GM21825 (cell line): Measurements from ENCODE around the gene LRRC3.
A peak's percentile ranks its signal among the peaks of the same experiment; 100 is the strongest.

ENCODE experiments used
- ATAC-seq: cut with Tn5 transposase; IDR thresholded peaks from one replicate; pipeline ENCODE4 v1.9.1; 2021; ENCODE audit warnings: mild to moderate bottlenecking, moderate library complexity; ENCODE audit not compliant: unreplicated experiment

LRRC3 gene

GRCh38 chr21:44438531-44439210, 16.6 kb upstream of the LRRC3 start:
- no peak for ATAC-seq

- ATAC-seq, result no peak
Observed at GRCh38 chr21:44439211-44439600, 16.1 kb upstream of the LRRC3 start.

- no peak for ATAC-seq
Observed at GRCh38 chr21:44440241-44441040, 14.9 kb upstream of the LRRC3 start.

- ATAC-seq, result no peak
Observed at GRCh38 chr21:44441041-44441400, 14.3 kb upstream of the LRRC3 start.

- no peak for ATAC-seq
Observed at GRCh38 chr21:44441581-44442265, 13.6 kb upstream of the LRRC3 start.

- no peak for ATAC-seq
Observed at GRCh38 chr21:44442266-44443125, 12.8 kb upstream of the LRRC3 start.

GRCh38 chr21:44443291-44443890, 11.9 kb upstream of the LRRC3 start:
- no peak for ATAC-seq

GRCh38 chr21:44443891-44444285, 11.4 kb upstream of the LRRC3 start:
- ATAC-seq, result no peak

GRCh38 chr21:44444286-44444931, 10.9 kb upstream of the LRRC3 start:
- ATAC-seq, result no peak

- no peak for ATAC-seq
Observed at GRCh38 chr21:44445145-44445812, 10.0 kb upstream of the LRRC3 start.

- ATAC-seq, result no peak
Observed at GRCh38 chr21:44448651-44449131, 6.6 kb upstream of the LRRC3 start.

- no peak for ATAC-seq
Observed at GRCh38 chr21:44449473-44450363, 5.6 kb upstream of the LRRC3 start.

- no peak for ATAC-seq
Observed at GRCh38 chr21:44450402-44450801, 4.9 kb upstream of the LRRC3 start.

- no peak for ATAC-seq
Observed at GRCh38 chr21:44450999-44451398, 4.3 kb upstream of the LRRC3 start.

- no peak for ATAC-seq
Observed at GRCh38 chr21:44453120-44453519, 2.2 kb upstream of the LRRC3 start.

GRCh38 chr21:44454058-44454457, 1.3 kb upstream of the LRRC3 start:
- ATAC-seq, result no peak

- ATAC-seq, result peak; percentile 41
Observed at GRCh38 chr21:44455524-44456213, 359 bp downstream of the LRRC3 start.
